Spleen (tissue), 7 donors: ENCODE measurements around the gene TNFRSF1B.

Experiments
- POLR2A ChIP-seq, 3 donors: fragments of 450-650 bp; IDR thresholded peaks; one replicate each; pipeline ENCODE4 v1.5.1; 2017; ENCODE audit warnings: antibody characterized with exemption in 3 of 3, mild to moderate bottlenecking in 1 of 3
- POLR2AphosphoS5 ChIP-seq, 3 donors: sonication (generic); formaldehyde crosslinking; IDR thresholded peaks; one replicate each; pipeline ENCODE4 v1.5.1; 2017; ENCODE audit warnings: antibody characterized with exemption in 3 of 3
- TF ChIP-seq, protein P1 (sequence below), 11 experiments: fragments of 200-600 bp in 7 of 11; fragments of 450-650 bp in 4 of 11; sonication (generic) in 4 of 11; IDR thresholded peaks in 8 of 11; conservative IDR thresholded peaks in 3 of 11; 1 replicate in 7 of 11; 2 replicates in 4 of 11; pipeline versions ENCODE4 v1.4.0 to v1.8.0; 2016 to 2021; ENCODE audit warnings: antibody characterized with exemption in 11 of 11, inconsistent platforms in 4 of 11, mild to moderate bottlenecking in 1 of 11
- donor health status: DM: no; HTN: no; CAD: no; lungs with moderate emphysema.
- donor health status: DM: no; HTN: no; CAD: no.
- donor health status: DM: no; HTN: no; CAD: no.

DNA sequence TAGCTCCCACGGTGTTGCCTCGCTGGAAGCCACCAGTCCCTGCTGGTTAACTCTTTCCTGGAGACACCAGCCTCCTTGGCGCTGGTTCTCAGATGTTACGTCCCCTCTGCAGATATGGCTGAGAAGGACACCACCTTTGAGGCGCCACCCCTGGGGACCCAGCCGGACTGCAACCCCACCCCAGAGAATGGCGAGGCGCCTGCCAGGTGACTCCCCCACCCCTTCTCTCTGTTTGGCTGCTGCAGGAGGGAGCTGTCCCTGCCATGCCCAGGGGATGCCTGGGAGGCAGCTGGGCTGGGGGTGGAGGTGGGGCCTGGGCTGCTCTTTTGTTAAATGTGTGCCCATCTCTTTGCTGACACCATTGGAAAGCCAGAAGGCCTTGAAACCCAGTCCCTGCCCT lies 43.6 kb upstream of the TNFRSF1B start:
- TF ChIP-seq, protein P1, sequence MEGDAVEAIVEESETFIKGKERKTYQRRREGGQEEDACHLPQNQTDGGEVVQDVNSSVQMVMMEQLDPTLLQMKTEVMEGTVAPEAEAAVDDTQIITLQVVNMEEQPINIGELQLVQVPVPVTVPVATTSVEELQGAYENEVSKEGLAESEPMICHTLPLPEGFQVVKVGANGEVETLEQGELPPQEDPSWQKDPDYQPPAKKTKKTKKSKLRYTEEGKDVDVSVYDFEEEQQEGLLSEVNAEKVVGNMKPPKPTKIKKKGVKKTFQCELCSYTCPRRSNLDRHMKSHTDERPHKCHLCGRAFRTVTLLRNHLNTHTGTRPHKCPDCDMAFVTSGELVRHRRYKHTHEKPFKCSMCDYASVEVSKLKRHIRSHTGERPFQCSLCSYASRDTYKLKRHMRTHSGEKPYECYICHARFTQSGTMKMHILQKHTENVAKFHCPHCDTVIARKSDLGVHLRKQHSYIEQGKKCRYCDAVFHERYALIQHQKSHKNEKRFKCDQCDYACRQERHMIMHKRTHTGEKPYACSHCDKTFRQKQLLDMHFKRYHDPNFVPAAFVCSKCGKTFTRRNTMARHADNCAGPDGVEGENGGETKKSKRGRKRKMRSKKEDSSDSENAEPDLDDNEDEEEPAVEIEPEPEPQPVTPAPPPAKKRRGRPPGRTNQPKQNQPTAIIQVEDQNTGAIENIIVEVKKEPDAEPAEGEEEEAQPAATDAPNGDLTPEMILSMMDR (IDR thresholded peaks at IDR 0.05 in 8 of 11, conservative IDR thresholded peaks at IDR 0.05 in 3 of 11): no peak
- TF ChIP-seq POLR2A (IDR thresholded peaks at IDR 0.05) (no peak), POLR2AphosphoS5 (IDR thresholded peaks at IDR 0.05) (no peak)
